ENCODE data around the gene MACROH2A1. TPM values are rescaled to one million over a fixed set of nuclear protein-coding genes. Genes with fewer than 3 reads are reported as not detected.

The MACROH2A1 gene
- total RNA-seq, 1 experiment from 2014 or later, result 355 TPM

DNA sequence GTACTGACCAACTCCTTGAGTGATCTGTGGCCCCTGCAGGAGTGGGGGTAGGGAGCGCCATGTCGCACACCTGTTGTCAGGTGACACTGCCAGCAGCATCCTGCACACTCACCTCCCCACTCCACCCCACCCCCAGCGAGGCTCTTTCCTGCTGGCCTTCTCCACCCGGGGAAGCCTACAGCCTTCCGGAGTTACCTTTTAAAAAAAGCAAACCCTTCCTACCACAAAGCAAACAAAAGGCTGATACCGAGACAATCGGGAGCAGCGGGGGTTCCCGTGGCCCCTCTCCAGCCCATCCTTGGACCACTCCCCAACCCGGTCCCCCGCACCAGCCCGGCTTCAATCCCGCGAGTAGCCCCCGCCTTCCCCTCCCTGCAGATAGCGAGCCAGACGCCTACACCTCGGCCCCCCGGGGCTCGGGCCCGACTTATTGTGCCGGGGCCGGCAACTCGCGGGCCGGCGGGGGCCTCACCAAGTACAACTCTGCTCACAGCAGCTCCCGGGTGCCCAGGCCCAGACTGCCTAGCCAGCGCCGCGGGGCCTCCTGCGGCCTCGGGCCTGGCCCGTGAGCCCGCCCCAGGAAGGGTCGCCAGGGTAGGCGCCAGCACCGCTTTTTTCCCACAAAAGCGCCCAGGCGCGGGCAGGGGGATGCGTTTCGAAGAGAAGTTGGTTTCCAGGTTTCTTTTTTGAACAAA, 724 bp downstream of the MACROH2A1 start:
- peak; percentile 41 for DNase-seq (ENCODE audit: low read depth)

DNA sequence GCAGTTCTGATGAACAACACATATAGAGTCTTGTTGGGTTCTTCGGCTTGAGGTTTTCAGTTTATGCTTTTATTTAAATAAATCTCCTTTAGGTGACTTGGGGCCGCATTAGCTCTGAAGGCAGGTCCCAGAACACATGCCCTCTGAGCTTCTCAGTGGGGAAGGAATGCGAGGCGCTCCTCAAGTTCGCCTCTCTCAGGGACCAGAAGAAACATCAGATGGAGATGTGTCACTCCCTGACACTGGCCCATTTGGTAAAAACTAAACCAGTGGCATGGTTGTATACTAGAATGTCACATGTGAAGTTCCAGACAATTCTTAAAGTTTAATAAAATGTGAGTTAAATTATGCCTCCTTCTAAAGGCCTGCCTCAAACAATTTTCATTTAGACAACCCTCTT, 1.9 kb downstream of the MACROH2A1 start:
- DNase-seq (ENCODE audit: low read depth), result no peak

DNA sequence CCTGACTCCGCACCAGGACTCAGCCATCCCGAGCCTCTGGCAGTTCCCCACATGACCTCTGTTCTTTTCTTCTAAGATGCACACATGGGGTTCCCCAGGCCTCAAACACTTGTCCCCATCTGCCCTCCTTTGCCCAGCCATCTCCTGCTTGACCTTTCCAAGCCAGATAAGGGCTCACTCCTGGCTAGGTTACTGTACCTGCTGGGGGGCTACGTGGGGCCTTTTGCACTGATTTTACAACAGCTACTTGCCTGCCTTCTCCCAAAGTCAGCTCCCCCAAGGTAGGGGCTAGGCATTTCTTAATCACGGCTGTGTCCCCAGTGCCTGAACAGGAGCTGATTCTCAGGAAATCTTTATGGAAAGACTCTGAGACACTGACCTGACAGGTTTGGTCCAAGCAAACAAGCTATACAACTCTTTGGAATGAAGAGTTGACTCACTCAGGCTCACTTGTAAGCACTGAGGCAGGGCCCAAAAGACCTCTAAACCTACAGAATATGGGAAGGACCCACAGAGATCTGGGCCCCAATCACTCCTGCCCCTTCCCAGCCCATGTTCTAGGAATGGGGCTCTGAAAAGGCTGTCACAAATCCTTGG, 2.5 kb downstream of the MACROH2A1 start:
- no peak for DNase-seq (ENCODE audit: low read depth)

DNA sequence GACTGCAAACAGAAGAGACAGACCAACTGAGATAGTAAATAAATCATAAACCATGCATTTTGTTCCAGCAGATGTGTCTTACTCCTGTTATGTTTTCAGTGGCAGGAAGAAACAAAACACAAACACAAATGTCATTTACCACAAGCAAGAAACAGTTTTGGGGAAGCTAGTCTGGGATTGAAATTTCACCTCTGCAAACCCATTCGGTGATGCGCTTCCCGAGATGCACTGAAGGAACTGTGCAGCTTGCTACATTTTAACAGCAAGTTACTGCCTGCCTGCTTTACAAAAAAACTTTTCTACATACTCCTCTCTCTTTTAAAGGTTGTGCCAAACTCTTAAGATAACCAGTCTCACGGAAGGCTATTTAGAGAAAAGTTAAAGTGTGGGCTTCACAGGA, 3.2 kb downstream of the MACROH2A1 start:
- no peak for DNase-seq (ENCODE audit: low read depth)

- no peak for DNase-seq (ENCODE audit: low read depth)
These were observed 3.6 kb downstream of the MACROH2A1 start for GRCh38 chr5:135395451-135395850.

- no peak for DNase-seq (ENCODE audit: low read depth)
These were observed 4.9 kb downstream of the MACROH2A1 start for GRCh38 chr5:135394095-135394494.

DNA sequence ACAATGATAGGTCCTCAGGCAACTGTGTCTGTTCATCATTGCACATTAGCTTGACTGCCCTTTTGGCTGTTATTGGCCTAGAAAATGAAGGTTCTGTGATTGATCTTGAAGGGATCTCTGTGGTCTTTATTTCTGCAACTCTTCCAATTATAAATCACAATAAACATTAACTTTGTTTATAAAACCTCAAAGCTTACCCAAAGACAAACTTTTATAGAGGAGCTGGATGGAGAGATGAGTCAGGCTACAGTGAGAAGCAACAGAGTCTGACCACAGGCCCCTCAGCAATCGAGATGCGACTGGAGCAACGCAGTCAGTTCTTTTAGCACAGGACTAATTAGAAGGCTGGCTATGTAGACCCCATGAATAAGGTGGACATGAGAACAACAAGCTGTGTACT, 5.3 kb downstream of the MACROH2A1 start:
- DNase-seq (ENCODE audit: low read depth), result no peak

DNA sequence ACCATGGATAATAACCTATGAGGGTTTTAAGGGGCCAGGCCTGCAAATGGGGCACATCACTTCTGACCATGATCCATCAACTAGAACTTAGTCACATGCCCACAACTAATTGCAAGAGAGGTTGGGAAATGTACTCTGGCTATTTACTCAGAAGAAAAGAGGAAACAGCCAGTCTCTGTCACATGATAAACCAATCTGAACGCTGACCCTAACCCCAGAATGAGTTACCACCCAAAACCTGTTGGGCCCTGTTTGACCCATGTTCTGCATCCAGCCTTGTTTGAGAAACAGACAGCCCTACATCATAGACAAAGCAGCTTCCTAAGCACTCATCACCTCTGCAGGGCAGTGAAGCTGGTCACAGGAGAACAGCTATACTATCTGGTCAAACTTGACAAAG, 5.8 kb downstream of the MACROH2A1 start:
- no peak for DNase-seq (ENCODE audit: low read depth)

- peak; percentile 65 for DNase-seq (ENCODE audit: low read depth)
These were observed 6.8 kb downstream of the MACROH2A1 start for GRCh38 chr5:135392256-135392655.

DNA sequence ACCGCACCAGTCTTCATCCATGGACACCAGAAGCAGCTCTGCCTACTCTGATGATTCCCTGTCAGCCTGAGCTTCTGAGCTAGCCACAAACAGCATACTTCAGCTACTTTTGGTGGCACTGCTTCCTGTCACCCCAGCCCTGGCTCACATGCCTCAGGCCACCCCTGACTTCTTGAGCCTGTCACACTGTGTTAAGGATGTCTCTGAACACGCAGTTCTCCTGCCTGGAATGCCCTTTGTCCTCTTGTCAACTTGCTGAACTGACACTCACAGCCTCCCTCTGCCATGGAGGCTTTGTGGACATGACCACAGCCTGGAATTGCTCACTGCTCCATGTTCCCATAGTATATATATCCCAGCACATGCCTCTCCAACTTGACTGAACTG, 7.2 kb downstream of the MACROH2A1 start:
- no peak for DNase-seq (ENCODE audit: low read depth)

GRCh38 chr5:135391116-135391868, 7.7 kb downstream of the MACROH2A1 start:
- DNase-seq (ENCODE audit: low read depth), result peak; percentile 85

GRCh38 chr5:135388860-135389435, 10.1 kb downstream of the MACROH2A1 start:
- DNase-seq (ENCODE audit: low read depth), result no peak

- DNase-seq (ENCODE audit: low read depth), result no peak
These were observed 11.4 kb downstream of the MACROH2A1 start for GRCh38 chr5:135387629-135387960.

DNA sequence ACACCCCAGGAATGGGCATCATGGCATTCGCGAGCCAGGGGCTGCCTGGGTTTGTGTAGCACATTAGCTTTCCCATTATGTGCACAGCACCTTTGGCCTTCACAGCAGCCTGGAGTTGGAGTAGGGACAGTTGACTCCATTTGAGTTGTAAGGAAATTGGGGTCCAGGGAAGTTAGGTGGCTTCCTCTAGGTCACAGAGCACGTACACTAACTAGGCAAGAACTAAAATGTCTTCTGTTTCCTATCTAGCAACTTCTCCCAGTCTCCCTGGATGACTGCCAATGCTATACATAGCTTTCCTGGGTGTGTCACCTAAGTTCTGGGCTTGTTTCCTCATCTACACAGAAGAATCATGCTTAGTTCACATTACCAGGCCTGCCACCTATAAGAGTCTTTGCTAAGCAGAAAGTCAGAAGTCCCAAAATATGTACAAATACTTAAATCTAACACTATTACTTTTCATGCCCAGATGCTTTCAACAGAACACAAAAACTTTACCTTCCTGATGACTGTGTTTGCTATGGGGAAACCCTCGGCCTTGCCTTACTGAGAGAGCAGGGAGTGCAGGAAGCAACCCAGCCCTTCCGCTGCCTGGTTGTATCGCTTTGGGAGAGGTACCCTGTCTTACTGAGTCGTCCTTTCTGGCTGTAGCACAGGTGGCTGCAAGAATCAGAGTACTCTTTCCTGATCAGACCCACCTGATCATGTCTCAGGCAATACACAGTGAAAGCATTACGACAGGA, 12.0 kb downstream of the MACROH2A1 start:
- DNase-seq (ENCODE audit: low read depth), result peak; percentile 85

DNA sequence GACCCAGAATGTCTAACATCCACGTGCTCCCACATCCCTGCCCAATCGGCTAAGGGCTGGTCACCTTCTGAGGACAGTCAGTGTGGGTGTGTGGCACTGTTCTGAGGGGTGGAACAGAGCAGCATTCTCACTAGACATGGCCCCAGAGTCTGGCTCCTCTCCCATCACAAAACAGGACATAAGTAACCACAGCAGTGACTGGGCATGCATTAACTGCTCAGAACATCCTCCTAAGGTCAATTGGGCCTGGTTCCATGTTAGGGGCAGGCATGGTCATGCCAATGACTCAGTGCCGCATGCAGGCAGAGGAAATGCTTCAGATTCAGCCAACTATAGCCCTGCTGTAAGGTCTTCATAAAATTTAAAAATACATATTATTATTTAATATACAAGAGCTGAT, 12.9 kb downstream of the MACROH2A1 start:
- peak; percentile 71 for DNase-seq (ENCODE audit: low read depth)

GRCh38 chr5:135385576-135385975, 13.5 kb downstream of the MACROH2A1 start:
- DNase-seq (ENCODE audit: low read depth), result no peak

DNA sequence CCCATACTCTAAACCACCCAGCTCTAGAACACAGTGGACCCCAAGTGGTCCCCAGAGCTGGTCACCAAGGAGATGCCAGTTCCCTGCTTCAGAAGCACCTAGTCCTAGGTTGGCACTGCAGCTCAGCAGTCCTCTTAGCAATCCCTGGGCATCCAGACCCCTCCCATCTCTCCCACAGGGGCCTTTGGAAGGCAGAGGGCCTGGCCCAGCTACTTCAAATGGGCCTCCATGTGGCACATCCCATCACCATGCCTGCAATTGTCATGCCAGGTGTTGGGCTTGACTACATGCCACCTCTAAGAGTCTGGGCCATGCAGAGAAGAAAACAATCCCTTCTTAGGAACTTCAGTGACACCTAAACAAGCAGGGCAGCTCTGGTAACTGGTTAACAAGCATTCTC, 14.1 kb downstream of the MACROH2A1 start:
- no peak for DNase-seq (ENCODE audit: low read depth)

GRCh38 chr5:135383803-135384495, 15.1 kb downstream of the MACROH2A1 start:
- DNase-seq (ENCODE audit: low read depth), result no peak

GRCh38 chr5:135382981-135383380, 16.1 kb downstream of the MACROH2A1 start:
- DNase-seq (ENCODE audit: low read depth), result no peak

DNA sequence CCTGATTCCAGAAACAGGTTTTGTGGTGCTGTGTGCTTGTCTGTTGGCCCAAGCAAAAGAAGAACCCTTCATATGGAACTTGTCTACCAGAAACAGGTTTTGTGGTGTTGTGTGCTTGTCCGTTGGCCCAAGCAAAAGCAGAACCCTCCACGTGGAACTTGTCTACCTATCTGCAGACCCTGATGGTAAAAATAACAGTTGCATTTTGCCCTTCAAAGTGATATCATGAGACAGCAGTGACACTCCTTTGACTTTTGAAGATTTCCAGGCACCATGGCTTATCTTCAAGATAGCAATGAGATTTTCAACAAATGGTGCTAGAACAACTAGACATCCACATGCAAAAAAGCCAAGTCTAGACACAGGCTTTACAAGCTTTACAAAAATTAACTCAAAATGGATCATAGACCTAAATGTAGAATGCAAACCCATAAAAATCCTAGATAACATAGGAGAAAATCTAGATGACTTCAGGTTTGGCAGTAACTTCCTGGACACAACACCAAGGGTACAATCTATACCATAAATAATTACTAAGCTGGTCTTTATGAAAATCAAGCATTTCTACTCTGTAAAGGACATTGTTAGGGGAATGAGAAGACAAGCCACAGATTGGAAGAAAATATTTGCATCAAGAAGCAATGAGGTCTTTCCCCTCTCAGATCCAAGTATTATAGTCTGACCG, 16.8 kb downstream of the MACROH2A1 start:
- no peak for DNase-seq (ENCODE audit: low read depth)

All from HT1080 (cell line).